HL-60 (cell line): Measurements from ENCODE around the gene KRT78.

ENCODE experiments used
- DNase-seq, 2 experiments: peaks; one replicate each; pipeline ENCODE4 v3.0.0-alpha.2; 2010 to 2020; ENCODE audit warnings: low read depth in 1 of 2, low spot score in 1 of 2
- H3K27ac ChIP-seq: fragments of 250-450 bp; sonication (Bioruptor Pico); replicated peaks from 2 replicates; pipeline ENCODE4 v1.5.1; 2020; ENCODE audit warnings: mild to moderate bottlenecking, moderate library complexity
- H3K27me3 ChIP-seq: fragments of 250-450 bp; sonication (Bioruptor Pico); 2 replicates; pipeline ENCODE4 v1.5.1; 2021; ENCODE audit warnings: mild to moderate bottlenecking, moderate library complexity; ENCODE audit not compliant: insufficient read depth, poor library complexity, severe bottlenecking
- H3K4me3 ChIP-seq: replicated peaks from 2 replicates; pipeline ENCODE4 v1.5.1; 2011; ENCODE audit warnings: mild to moderate bottlenecking, control low read depth, low read length; ENCODE audit not compliant: insufficient read depth
- CTCF ChIP-seq: IDR thresholded peaks from one replicate; pipeline ENCODE4 v1.5.1; 2011; ENCODE audit warnings: low read length, control low read depth, inconsistent platforms; ENCODE audit not compliant: insufficient read depth
- GABPA ChIP-seq: IDR thresholded peaks from 2 replicates; pipeline ENCODE4 v1.6.1; 2012; ENCODE audit warnings: low read depth
- POLR2AphosphoS5 ChIP-seq: IDR thresholded peaks from 2 replicates; pipeline ENCODE4 v1.6.1; 2012; ENCODE audit warnings: low read depth
- REST ChIP-seq: IDR thresholded peaks from 2 replicates; pipeline ENCODE4 v1.6.1; 2012; ENCODE audit warnings: low read depth; ENCODE audit not compliant: insufficient replicate concordance
- SPI1 ChIP-seq: IDR thresholded peaks from 2 replicates; pipeline ENCODE4 v1.6.1; 2012; ENCODE audit warnings: low read depth, mild to moderate bottlenecking, borderline replicate concordance

The KRT78 gene

GRCh38 chr12:52825961-52826360 lies 22.8 kb downstream of the KRT78 start:
- TF ChIP-seq SPI1 (no peak), GABPA (no peak), REST (no peak), POLR2AphosphoS5 (no peak), CTCF (no peak)
- Histone ChIP-seq H3K27ac (no peak overlapping the region), H3K4me3 (no peak overlapping the region), H3K27me3 (peaks cover under 1% of the 10 kb centered on the region)
- DNase-seq, result no peak

GRCh38 chr12:52824741-52825410 lies 23.9 kb downstream of the KRT78 start:
- Histone ChIP-seq H3K27me3 (peaks cover 2% of the 10 kb centered on the region), H3K27ac (no peak overlapping the region), H3K4me3 (no peak overlapping the region)
- TF ChIP-seq CTCF, result no peak
- TF ChIP-seq REST, result no peak
- TF ChIP-seq POLR2AphosphoS5, result no peak
- no peak for TF ChIP-seq GABPA
- TF ChIP-seq SPI1, result no peak
- no peak for DNase-seq

GRCh38 chr12:52823761-52824450 lies 24.9 kb downstream of the KRT78 start:
- no peak overlapping the region for H3K27ac ChIP-seq
- TF ChIP-seq SPI1 (no peak), REST (no peak), POLR2AphosphoS5 (no peak), CTCF (no peak), GABPA (no peak)

More at GRCh38 chr12:52823761-52824450, 24.9 kb downstream of the KRT78 start:
- Histone ChIP-seq H3K27me3 (peaks cover 2% of the 10 kb centered on the region), H3K4me3 (no peak overlapping the region)
- no peak for DNase-seq
